22Rv1 (cell line): ENCODE measurements around the gene PSMD7.

ENCODE experiments used
- CTCF ChIP-seq: fragments of 450-650 bp; IDR thresholded peaks from 2 replicates; pipeline ENCODE4 v1.5.1; 2017; ENCODE audit warnings: mild to moderate bottlenecking
- ZFX ChIP-seq: fragments of 450-650 bp; IDR thresholded peaks from 2 replicates; pipeline ENCODE4 v1.6.1; 2017; ENCODE audit warnings: antibody characterized with exemption, borderline replicate concordance

DNA sequence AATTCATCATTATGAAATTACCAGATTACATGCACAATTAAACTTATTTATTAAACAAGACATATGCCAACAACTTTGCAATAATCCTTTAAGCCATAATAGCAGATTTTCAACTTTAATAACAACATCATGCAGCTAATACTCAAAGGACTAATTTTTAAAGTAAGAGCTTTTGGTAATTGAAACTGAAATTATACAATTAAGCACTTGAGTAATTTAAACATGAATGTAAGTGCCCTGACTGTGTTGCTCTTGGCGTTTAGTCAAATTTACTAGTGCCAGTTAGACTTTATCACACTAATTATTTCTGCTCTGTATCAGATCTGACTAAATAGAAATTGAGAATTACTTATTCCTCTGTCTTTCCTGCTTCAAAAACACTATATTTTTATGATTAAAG is 46.8 kb upstream of the PSMD7 start:
- no peak for TF ChIP-seq CTCF
- no peak for TF ChIP-seq ZFX
